GM23248 (cell line): ENCODE data around the gene ORM2. TPM values are rescaled to one million over a fixed set of nuclear protein-coding genes. Genes with fewer than 3 reads are reported as not detected.

Source experiments
- DNase-seq: peaks from one replicate; pipeline ENCODE4 v3.0.0-alpha.2; 2015
- H2AFZ ChIP-seq: fragments of 200-600 bp; sonication (generic); 2 replicates; pipeline ENCODE4 v1.6.1; 2016; ENCODE audit warnings: antibody characterized with exemption
- H3F3A ChIP-seq: fragments of 200-600 bp; sonication (generic); 2 replicates; pipeline ENCODE4 v1.6.1; 2016; ENCODE audit warnings: mild to moderate bottlenecking, antibody characterized with exemption, mixed run types; ENCODE audit not compliant: insufficient read depth
- H3K27ac ChIP-seq: fragments of 200-600 bp; sonication (generic); 2 replicates; pipeline ENCODE4 v1.5.1; 2016; ENCODE audit warnings: mild to moderate bottlenecking
- H3K27me3 ChIP-seq: fragments of 200-600 bp; sonication (generic); replicated peaks from 2 replicates; pipeline ENCODE4 v1.6.1; 2016; ENCODE audit warnings: mild to moderate bottlenecking; ENCODE audit not compliant: insufficient read depth
- H3K36me3 ChIP-seq: fragments of 200-600 bp; sonication (generic); 2 replicates; pipeline ENCODE4 v1.6.1; 2016; ENCODE audit warnings: low read depth, mild to moderate bottlenecking
- H3K4me1 ChIP-seq: fragments of 200-600 bp; sonication (generic); 2 replicates; pipeline ENCODE4 v1.6.1; 2016; ENCODE audit warnings: mild to moderate bottlenecking; ENCODE audit not compliant: insufficient read depth
- H3K4me2 ChIP-seq: fragments of 200-600 bp; sonication (generic); one replicate; pipeline ENCODE4 v1.6.1; 2016; ENCODE audit warnings: mild to moderate bottlenecking; ENCODE audit not compliant: unreplicated experiment
- H3K4me3 ChIP-seq: fragments of 200-600 bp; sonication (generic); 2 replicates; pipeline ENCODE4 v1.5.1; 2016; ENCODE audit warnings: mild to moderate bottlenecking
- H3K79me2 ChIP-seq: fragments of 200-600 bp; sonication (generic); 2 replicates; pipeline ENCODE4 v1.6.1; 2016; ENCODE audit warnings: mild to moderate bottlenecking; ENCODE audit not compliant: insufficient read depth
- H3K9ac ChIP-seq: fragments of 200-600 bp; sonication (generic); 2 replicates; pipeline ENCODE4 v1.6.1; 2016; ENCODE audit warnings: mild to moderate bottlenecking
- H3K9me2 ChIP-seq: fragments of 200-600 bp; sonication (generic); 2 replicates; pipeline ENCODE4 v1.6.1; 2016; ENCODE audit warnings: mixed run types, mild to moderate bottlenecking, moderate library complexity; ENCODE audit not compliant: insufficient read depth
- H3K9me3 ChIP-seq: fragments of 200-600 bp; sonication (generic); one replicate; pipeline ENCODE4 v1.6.1; 2017; ENCODE audit warnings: low read depth
- H4K20me1 ChIP-seq: fragments of 200-600 bp; sonication (generic); 2 replicates; pipeline ENCODE4 v1.6.0; 2016; ENCODE audit not compliant: insufficient read depth
- EZH2 ChIP-seq: fragments of 200-600 bp; sonication (generic); IDR thresholded peaks from 2 replicates; pipeline ENCODE4 v1.6.1; 2018; ENCODE audit warnings: antibody characterized with exemption, mild to moderate bottlenecking; ENCODE audit not compliant: insufficient read depth, poor library complexity, severe bottlenecking
- EZH2phosphoT487 ChIP-seq: fragments of 200-600 bp; sonication (generic); IDR thresholded peaks from 2 replicates; pipeline ENCODE4 v1.6.1; 2018; ENCODE audit warnings: antibody characterized with exemption, moderate library complexity, mild to moderate bottlenecking, low read depth; ENCODE audit not compliant: insufficient read depth
- WGBS, 2 experiments: methylation state at CpG; one replicate each; pipeline ENCODE4 v1.1.6; 2015 to 2017; ENCODE audit warnings: low lambda C conversion rate in 2 of 2, low coverage in 1 of 2; ENCODE audit errors: missing lambda C conversion rate in 2 of 2; 5-methylcytosine and 5-hydroxymethylcytosine counted together
- in situ Hi-C: fragments of 300-500 bp; cut with MboI; formaldehyde crosslinking; loops from 2 replicates; pipeline ENCODE4 v1.15.0; 2020
- polyA plus RNA-seq: library from polyadenylated mRNA; unstranded; fragments of >200 nt; fragmentation: Nextera tagmentation; extraction: Ambion mirVana; gene quantifications from 2 replicates; pipeline ENCODE4 v1.2.1, GENCODE V29; 2016
- total RNA-seq: library from RNA; depleted of rRNA; stranded (reverse); fragments of >200 nt; shearing (Covaris generic); gene quantifications from 2 replicates; pipeline ENCODE4 v1.2.3, GENCODE V29; 2014

The ORM2 gene
- total and polyA plus RNA-seq, 2 experiments from 2014 or later: not detected

DNA sequence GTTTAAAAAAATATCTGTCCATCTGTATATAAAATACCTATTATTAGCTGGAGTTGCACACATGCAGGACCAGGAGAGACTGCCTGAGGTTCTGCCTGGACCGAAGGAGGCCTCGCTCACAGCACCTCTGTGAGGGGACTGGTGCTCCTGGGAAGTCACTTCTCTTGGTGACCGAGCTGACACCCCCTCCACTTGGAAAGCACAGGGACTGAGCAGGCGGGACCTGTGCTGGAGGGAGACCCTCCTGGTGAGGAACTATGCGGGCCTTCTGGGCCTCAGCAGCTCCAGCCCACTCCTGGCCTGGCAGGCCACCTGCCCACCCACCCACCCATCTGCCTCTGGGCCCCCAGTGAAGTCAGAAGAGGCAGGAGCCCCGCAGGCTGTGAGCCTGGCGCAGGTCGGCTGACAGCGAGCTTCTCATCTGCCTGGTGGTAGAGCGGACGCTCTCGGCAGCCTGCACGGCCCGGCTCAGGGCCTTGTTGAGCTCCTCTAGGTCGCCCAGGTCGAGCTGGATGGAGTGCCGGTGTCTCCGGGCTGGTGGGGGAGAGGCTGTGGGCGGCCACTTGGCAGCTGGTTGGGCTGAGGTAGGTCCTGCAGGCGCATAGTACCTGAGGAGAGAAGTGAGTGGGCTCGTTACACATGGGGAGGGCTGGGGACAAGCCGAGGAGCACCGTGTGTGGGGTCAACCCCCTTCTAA, 7.2 kb downstream of the ORM2 start:
- no peaks in the 10 kb centered on the region for H3K4me1 ChIP-seq
- no peak overlapping the region for H3K4me2 ChIP-seq
- H3K9me2 ChIP-seq: no peaks in the 10 kb centered on the region
- WGBS, 2 experiments: 87 to 88% methylated on average over 23 of the region's 23 CpGs
- no peak overlapping the region for H3K9ac ChIP-seq
- no peaks in the 10 kb centered on the region for H3K36me3 ChIP-seq
- no peak overlapping the region for H3K27ac ChIP-seq
- no peak overlapping the region for H2AFZ ChIP-seq
- H4K20me1 ChIP-seq: no peaks in the 10 kb centered on the region
- H3K27me3 ChIP-seq: no peaks in the 10 kb centered on the region
- DNase-seq: no peak
- no peaks in the 10 kb centered on the region for H3F3A ChIP-seq
- no peaks in the 10 kb centered on the region for H3K9me3 ChIP-seq
- no peaks in the 10 kb centered on the region for H3K79me2 ChIP-seq
- in situ Hi-C loops: no loop called here
- TF ChIP-seq EZH2 (no peak), EZH2phosphoT487 (no peak)
- H3K4me3 ChIP-seq: no peak overlapping the region

DNA sequence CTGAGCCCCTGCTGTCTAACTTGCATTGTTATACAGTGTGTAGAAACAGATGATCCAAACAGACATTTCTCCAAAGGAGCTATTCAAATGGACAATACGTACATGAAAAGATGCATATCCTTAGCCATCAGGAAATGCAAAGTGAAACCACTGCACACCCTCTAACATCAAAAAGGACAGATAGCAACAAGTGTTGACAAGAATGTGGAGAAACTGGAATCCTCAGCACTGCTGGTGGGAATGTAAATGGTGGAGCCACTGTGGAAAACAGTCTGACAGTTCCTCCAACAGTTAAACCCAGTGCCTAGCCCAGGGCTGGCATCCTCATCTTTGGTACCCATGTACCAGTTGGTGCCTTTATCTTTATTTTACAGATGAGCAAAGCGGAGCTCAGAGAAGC, 8.5 kb downstream of the ORM2 start:
- in situ Hi-C loops: no loop called here
- no peaks in the 10 kb centered on the region for H3K27me3 ChIP-seq
- H3K27ac ChIP-seq: no peak overlapping the region
- no peaks in the 10 kb centered on the region for H3F3A ChIP-seq
- H3K36me3 ChIP-seq: peaks cover 4% of the 10 kb centered on the region; the same call in 1 of the 2 replicates
- H3K9me2 ChIP-seq: no peaks in the 10 kb centered on the region
- H3K4me2 ChIP-seq: no peak overlapping the region
- H2AFZ ChIP-seq: no peak overlapping the region
- no peak overlapping the region for H3K4me3 ChIP-seq
- WGBS, 2 experiments: 86 to 92% methylated on average over 2 of the region's 2 CpGs
- no peaks in the 10 kb centered on the region for H4K20me1 ChIP-seq
- no peaks in the 10 kb centered on the region for H3K79me2 ChIP-seq
- TF ChIP-seq EZH2phosphoT487 (no peak), EZH2 (no peak)
- no peak overlapping the region for H3K9ac ChIP-seq
- DNase-seq: no peak
- no peaks in the 10 kb centered on the region for H3K9me3 ChIP-seq
- no peaks in the 10 kb centered on the region for H3K4me1 ChIP-seq

GRCh38 chr9:114339130-114339908, 9.7 kb downstream of the ORM2 start:
- Histone ChIP-seq H4K20me1 (no peaks in the 10 kb centered on the region), H3K9me2 (no peaks in the 10 kb centered on the region), H3K79me2 (no peaks in the 10 kb centered on the region), H3F3A (no peaks in the 10 kb centered on the region), H3K9ac (no peak overlapping the region), H3K4me2 (no peak overlapping the region), H3K27me3 (no peaks in the 10 kb centered on the region), H3K36me3 (peaks cover 5% of the 10 kb centered on the region; the same call in 1 of the 2 replicates), H3K4me3 (no peak overlapping the region), H3K27ac (no peak overlapping the region), H2AFZ (no peak overlapping the region), H3K9me3 (no peaks in the 10 kb centered on the region), H3K4me1 (no peaks in the 10 kb centered on the region)
- peak; percentile 77 for DNase-seq
- in situ Hi-C loops: no loop called here
- WGBS, 2 experiments: 63 to 66% methylated on average over 16 of the region's 16 CpGs
- TF ChIP-seq EZH2 (no peak), EZH2phosphoT487 (no peak)

- Histone ChIP-seq H3K4me2 (no peak overlapping the region), H3K9ac (no peak overlapping the region), H3K9me2 (no peaks in the 10 kb centered on the region), H3K4me3 (no peak overlapping the region), H3K27ac (no peak overlapping the region), H3F3A (no peaks in the 10 kb centered on the region), H3K4me1 (no peaks in the 10 kb centered on the region), H3K27me3 (no peaks in the 10 kb centered on the region), H3K9me3 (no peaks in the 10 kb centered on the region), H3K79me2 (no peaks in the 10 kb centered on the region), H2AFZ (no peak overlapping the region), H4K20me1 (no peaks in the 10 kb centered on the region), H3K36me3 (peaks cover 15% of the 10 kb centered on the region; the same call in 1 of the 2 replicates)
- no peak for TF ChIP-seq EZH2phosphoT487
- no peak for TF ChIP-seq EZH2
- DNase-seq: no peak
- 85 to 87% methylated on average over 9 to 12 of the region's 12 CpGs for WGBS, 2 experiments
- in situ Hi-C loops: no loop called here
Observed at GRCh38 chr9:114341152-114341830, 11.6 kb downstream of the ORM2 start.
